Measurements from ENCODE around the gene POLR1A.

Gene POLR1A

DNA sequence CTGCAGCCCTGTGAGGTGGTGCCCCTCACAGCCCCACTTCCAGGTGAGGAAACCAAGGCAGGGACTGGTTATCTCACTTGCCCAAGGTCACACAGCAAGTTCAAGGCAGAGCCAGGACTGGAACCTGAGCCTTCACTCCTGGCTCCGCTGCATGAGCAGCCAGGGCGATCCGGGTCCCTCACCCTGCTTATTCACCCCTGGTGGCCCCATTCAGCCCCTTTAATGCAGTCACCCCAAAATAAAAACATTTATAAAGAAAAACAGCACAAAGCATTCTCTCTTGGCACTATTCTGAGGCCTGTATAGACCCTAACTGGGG, 57.3 kb downstream of the POLR1A start:
- no peaks in the 10 kb centered on the region for H3K9me3 Mint-ChIP-seq
- no peak overlapping the region for H3K27ac Mint-ChIP-seq
- no peaks in the 10 kb centered on the region for H3K4me1 Mint-ChIP-seq (ENCODE audit: low read depth in 2 of 2)
- peaks cover 21% of the 10 kb centered on the region for H3K36me3 Mint-ChIP-seq (ENCODE audit: insufficient read depth)
- H3K27me3 Mint-ChIP-seq = no peaks in the 10 kb centered on the region
- no peak for DNase-seq
- no peak overlapping the region for H3K4me3 Mint-ChIP-seq
- ATAC-seq (replicated peaks) = no peak

DNA sequence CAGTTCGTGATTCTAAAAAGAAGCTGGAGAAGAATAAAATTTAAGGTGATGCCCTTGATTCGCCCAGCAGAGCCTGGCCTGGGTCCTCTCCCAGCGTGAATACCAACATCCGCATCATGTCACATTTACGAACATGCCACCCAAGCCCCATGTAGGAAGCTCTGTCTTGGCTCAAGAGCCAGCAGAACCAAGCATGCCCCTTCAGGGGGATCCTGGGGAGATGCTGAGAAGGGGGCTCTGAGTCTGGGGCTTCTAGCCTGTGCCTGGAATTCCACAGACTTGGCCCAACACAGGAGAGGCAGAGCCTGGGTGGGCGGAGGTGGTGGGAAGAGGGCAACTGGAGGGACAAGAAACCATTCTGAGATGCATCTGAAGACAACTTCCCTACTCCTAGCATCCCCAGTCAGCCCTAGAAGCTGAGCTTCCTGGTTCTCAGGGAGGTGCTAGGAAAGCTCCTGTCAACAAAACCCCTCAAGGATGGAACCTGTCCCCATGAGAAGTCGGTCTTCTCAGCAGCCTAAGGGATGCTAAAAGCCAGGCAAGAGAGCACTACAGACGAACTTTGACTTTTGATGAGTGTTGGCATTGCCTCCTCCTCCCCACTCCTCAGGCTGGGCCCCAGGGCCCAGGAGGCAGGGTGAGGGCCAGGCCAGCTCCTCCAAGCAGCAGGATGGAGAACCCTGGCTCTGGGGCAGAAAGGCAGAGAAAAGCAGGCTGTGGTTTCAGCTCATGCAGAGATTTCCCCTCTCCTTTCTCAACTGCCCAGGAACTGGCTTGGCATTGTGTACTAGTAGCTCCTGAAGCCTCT, 57.9 kb downstream of the POLR1A start:
- Mint-ChIP-seq H3K4me3 (no peak overlapping the region), H3K27ac (peak overlapping the region; percentile 16 to 82), H3K36me3 (ENCODE audit: insufficient read depth) (peaks cover 25% of the 10 kb centered on the region), H3K27me3 (no peaks in the 10 kb centered on the region), H3K4me1 (ENCODE audit: low read depth in 2 of 2) (no peaks in the 10 kb centered on the region), H3K9me3 (no peaks in the 10 kb centered on the region)
- ATAC-seq (replicated peaks) (no peak), DNase-seq (no peak)

DNA sequence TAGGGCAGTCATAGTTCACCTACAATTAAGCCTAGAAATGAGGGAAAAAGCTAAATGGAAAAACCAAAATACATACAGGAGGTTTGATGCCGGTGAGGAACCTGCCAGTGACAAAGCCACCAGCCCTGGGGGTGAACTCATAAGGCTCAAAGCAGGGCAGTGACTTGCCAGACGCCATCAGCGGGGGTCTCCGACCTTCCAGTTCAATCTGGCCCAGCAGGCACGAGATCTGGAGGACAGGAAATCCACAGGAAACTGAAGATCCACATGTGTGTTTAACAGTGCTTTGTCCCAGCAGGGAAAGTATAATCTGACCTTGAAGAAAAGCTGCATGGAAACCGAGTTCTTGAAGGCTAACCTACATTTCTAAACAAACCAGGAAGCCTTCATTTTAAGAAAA, 60.1 kb downstream of the POLR1A start:
- ATAC-seq (replicated peaks) (no peak), DNase-seq (no peak)
- H3K4me3 Mint-ChIP-seq = no peak overlapping the region
- H3K36me3 Mint-ChIP-seq (ENCODE audit: insufficient read depth) = peaks cover 36% of the 10 kb centered on the region
- H3K9me3 Mint-ChIP-seq = no peaks in the 10 kb centered on the region
- peak overlapping the region; percentile 31 to 89 for H3K27ac Mint-ChIP-seq
- peaks cover 8 to 9% of the 10 kb centered on the region in 2 donors for H3K4me1 Mint-ChIP-seq (ENCODE audit: low read depth in 2 of 2)
- no peaks in the 10 kb centered on the region for H3K27me3 Mint-ChIP-seq

DNA sequence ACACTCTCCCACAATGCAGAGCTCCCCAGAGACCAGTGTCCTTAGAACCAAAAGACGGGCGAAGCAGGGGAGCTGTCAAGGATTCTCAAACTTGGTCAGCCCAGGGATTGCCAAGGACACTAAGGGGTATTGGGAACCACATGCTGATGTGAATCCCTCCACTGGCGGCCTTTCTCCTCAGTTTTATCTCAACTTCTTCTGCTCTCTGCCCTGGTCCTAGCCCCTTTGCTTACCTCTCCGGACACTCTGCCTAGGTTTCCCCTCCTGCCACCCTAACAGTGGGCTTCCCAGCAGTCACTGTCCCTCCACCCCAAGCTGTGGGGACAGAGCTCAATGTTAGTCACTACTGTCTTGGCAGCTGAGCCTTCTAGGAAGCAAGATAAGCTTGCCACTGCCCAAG, 61.1 kb downstream of the POLR1A start:
- DNase-seq (no peak), ATAC-seq (replicated peaks) (no peak)
- Mint-ChIP-seq H3K9me3 (no peaks in the 10 kb centered on the region), H3K4me1 (ENCODE audit: low read depth in 2 of 2) (peaks cover 12 to 14% of the 10 kb centered on the region in 2 donors), H3K27ac (peak overlapping the region in 1 of 2 donors; percentile 89), H3K36me3 (ENCODE audit: insufficient read depth) (peaks cover 39% of the 10 kb centered on the region), H3K27me3 (no peaks in the 10 kb centered on the region), H3K4me3 (no peak overlapping the region)

DNA sequence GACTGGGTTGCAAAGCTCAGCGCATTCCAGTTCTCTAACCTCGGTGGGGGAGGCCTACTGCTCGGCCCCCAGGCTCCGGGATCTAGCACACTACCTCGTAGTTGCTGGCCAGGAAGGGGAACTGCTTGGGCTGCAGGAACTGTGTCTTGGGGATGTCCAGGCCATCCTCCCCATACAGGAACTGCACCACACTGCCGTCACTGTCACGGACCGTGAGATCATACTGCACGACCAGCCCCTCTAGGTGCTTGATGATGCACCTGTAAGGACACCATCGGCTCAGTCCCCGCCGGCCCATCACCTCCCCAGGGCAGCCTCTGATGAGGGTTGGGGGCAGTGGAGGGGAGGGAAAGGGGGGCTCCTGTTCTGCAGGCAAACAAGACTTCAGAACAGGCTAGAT, 61.6 kb downstream of the POLR1A start:
- DNase-seq = no peak
- ATAC-seq (replicated peaks) = no peak
- Mint-ChIP-seq H3K27me3 (no peaks in the 10 kb centered on the region), H3K9me3 (no peaks in the 10 kb centered on the region), H3K4me3 (no peak overlapping the region), H3K36me3 (ENCODE audit: insufficient read depth) (peaks cover 39% of the 10 kb centered on the region), H3K27ac (peak overlapping the region in 1 of 2 donors; percentile 98), H3K4me1 (ENCODE audit: low read depth in 2 of 2) (peaks cover 18 to 20% of the 10 kb centered on the region in 2 donors)

DNA sequence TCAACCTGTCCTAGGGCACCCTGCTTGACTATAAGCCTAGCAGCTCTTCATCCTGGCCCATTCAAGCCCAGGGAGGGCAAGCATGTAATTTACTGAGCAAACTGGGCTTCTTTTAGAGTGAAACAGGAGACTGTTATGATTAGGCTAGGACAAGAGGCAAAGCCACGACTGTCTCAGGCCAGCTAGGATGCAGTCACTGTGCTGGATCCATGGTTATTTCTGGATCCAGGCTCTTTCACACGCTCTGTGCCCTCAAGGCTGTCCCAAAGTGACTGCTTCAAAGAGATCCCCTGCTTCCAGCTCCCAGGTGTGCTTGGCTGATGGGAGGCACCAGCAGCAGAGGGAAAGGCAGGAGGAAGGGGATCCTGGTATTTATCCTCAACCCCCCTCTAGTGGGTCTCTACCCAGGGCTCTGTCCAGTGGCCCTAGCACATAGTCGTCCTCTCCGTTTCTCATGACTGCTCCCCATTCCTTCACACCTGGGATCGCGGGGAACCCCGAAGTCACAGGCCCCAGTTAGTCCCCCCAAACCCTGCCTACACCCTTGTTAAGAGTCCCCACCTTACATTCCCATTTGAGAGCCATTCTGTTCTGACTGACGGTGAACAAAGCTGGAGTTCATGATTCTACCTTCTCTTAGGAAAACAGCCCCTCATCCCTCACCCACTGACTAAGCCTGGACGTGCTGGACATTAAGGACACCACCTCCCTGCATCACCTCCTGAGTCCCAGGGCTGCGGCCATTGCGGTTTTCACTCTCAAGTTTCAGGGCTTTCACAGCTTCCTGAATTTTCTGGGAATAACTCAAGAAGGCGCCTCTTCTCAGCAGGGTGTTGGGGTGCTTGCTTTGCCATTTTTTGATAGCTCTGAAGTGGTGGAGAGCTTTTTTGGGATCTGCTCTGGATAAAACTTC, 63.2 kb downstream of the POLR1A start:
- Mint-ChIP-seq H3K9me3 (no peaks in the 10 kb centered on the region), H3K36me3 (ENCODE audit: insufficient read depth) (peaks cover 47% of the 10 kb centered on the region), H3K4me1 (ENCODE audit: low read depth in 2 of 2) (peaks cover 33 to 34% of the 10 kb centered on the region in 2 donors), H3K27me3 (no peaks in the 10 kb centered on the region), H3K4me3 (no peak overlapping the region), H3K27ac (peak overlapping the region; percentile 98 to 99)
- no peak for DNase-seq
- ATAC-seq (replicated peaks) = no peak

DNA sequence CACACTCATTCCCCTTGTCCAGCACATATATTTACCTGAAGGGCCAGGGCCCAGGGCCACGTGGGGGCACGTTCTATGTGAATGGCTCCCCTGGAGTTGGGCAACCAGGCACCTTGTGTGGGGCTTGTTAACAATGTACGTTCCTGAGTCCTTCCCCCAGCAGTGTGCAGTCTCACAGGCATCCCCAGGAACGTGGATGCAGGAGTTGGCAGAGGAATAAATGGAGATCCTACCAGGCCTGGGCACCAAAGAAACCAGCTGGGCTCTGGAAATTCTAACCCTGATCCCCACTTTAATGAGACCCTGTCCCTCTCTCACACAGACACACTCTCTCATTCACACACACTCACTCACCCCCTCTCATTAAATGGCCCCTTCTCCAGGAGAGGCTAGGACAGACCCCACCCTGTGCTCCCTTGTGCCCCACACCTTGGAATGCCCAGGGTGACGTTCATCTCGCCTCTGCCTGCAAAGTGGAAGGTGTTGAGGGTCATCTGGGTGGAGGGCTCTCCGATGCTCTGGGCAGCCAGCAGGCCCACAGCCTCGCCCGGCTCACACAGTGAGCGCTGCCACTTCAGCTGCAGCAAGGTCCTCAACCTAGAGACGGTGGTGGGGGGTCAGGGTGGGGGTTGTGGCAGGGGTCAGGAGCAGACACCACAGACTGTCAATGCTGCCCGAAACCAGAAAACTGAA, 65.6 kb downstream of the POLR1A start:
- H3K27ac Mint-ChIP-seq = peak overlapping the region; percentile 98 to 99
- H3K4me1 Mint-ChIP-seq (ENCODE audit: low read depth in 2 of 2) = peaks cover 56 to 57% of the 10 kb centered on the region in 2 donors
- H3K36me3 Mint-ChIP-seq (ENCODE audit: insufficient read depth) = peaks cover 55% of the 10 kb centered on the region
- peak overlapping the region in 1 of 2 donors; percentile 5 for H3K4me3 Mint-ChIP-seq
- no peaks in the 10 kb centered on the region for H3K27me3 Mint-ChIP-seq
- ATAC-seq (replicated peaks) (no peak), DNase-seq (no peak)
- H3K9me3 Mint-ChIP-seq = no peaks in the 10 kb centered on the region

DNA sequence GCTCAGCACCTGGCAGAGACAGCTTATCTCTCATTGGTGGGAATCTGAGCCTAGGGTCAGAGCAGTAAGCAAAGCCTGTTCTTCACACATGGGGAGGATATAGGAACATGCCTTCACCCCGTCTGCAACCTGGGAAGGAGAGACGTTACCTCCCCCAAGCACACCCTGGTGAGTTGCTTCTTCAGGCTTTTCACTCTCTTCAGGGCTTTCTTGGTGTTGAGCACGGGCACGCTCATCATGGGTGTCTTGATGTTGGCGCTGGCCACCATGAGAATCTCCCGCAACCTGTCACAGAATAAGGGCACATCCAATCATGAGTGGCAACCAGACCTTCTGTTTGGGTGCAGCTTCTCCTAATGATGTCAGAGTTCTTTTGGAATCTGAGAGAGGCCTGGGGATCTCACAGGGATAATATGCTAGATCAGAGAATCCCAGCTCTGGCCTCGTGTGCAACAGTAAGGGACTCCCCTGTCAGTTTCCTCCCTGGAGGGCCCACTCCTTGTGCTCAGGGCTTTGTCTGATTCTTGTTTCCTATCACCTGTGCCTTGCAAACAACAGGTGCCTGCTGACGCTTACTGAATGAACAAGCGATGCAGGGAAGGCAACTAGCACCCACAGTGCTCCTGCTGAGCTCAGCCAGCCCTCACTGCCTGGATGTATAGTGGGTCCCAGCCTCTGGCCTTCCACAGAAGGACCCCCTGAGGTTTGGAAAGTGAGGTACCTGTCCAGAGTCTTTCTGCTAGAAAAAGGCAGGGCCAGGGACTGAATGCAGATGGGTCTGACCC, 66.3 kb downstream of the POLR1A start:
- DNase-seq = no peak
- peaks cover 57% of the 10 kb centered on the region in 2 donors for H3K4me1 Mint-ChIP-seq (ENCODE audit: low read depth in 2 of 2)
- peak overlapping the region in 1 of 2 donors; percentile 79 for H3K4me3 Mint-ChIP-seq
- no peaks in the 10 kb centered on the region for H3K27me3 Mint-ChIP-seq
- peak overlapping the region; percentile 98 to 99 for H3K27ac Mint-ChIP-seq
- H3K9me3 Mint-ChIP-seq = no peaks in the 10 kb centered on the region
- peaks cover 55% of the 10 kb centered on the region for H3K36me3 Mint-ChIP-seq (ENCODE audit: insufficient read depth)
- ATAC-seq (replicated peaks) = no peak

DNA sequence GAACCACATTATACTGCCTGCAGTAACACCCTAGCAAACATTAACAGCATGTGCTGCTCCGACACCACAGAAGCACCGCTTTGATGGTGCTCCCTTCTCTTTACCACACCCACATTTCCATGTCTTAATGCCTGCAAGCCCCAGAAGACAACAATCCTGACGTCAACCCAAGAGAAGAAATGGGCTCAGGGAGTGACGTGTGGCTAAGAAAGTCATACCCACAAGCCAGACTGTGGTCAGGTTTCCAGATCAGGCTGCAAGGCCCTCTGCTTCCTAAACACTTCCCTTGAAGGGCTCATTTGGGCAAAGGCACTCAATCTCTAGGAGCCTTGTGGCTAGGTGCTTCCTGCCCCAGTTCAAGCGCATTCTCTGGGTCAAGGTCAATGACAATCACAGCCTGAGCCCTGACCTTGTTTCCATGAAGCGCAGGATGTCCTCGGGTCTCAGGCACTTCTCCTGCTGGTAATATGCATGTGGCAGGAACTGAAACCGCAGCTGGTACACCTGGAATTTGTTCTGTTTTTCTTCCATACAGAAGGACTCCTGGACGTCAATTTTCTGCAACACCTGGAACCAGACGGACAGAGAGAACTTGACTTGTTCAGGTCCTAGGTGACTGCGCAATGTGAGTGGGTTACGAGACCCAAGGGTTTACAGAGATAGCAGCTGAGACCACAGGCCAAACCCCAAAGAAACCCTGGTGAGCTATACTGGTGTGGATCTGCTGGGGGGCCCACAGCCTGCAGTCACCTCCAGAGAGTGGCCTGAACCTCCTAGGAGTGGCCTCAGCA, 67.2 kb downstream of the POLR1A start:
- Mint-ChIP-seq H3K4me3 (peak overlapping the region; percentile 79 to 83), H3K9me3 (no peaks in the 10 kb centered on the region), H3K4me1 (ENCODE audit: low read depth in 2 of 2) (peaks cover 59 to 61% of the 10 kb centered on the region in 2 donors), H3K36me3 (ENCODE audit: insufficient read depth) (peaks cover 55% of the 10 kb centered on the region), H3K27me3 (no peaks in the 10 kb centered on the region), H3K27ac (peak overlapping the region; percentile 98 to 99)
- DNase-seq (peak; percentile 76 to 81 (median 79)), ATAC-seq (replicated peaks) (peak; percentile 69)

DNA sequence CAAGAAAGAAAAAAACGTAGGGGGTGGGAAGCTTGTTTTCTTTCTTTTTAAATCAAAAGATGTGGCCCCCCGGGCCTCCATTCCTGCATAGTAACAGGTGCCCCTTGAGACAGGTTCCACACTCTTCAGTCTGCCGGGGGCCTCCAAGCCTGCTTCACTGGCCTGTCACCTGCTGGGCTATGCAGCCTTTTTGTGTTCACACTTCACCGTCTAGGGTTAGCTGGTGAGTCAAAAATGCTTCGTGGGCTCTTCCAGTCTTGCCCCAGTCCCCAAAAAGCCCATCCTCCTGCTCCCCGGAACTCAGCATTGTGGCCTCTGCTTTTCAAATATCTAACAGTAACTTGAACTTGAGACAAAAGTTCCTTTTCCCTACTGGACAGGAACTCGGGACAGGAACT, 67.9 kb downstream of the POLR1A start:
- Mint-ChIP-seq H3K27me3 (no peaks in the 10 kb centered on the region), H3K36me3 (ENCODE audit: insufficient read depth) (peaks cover 55% of the 10 kb centered on the region)

DNA sequence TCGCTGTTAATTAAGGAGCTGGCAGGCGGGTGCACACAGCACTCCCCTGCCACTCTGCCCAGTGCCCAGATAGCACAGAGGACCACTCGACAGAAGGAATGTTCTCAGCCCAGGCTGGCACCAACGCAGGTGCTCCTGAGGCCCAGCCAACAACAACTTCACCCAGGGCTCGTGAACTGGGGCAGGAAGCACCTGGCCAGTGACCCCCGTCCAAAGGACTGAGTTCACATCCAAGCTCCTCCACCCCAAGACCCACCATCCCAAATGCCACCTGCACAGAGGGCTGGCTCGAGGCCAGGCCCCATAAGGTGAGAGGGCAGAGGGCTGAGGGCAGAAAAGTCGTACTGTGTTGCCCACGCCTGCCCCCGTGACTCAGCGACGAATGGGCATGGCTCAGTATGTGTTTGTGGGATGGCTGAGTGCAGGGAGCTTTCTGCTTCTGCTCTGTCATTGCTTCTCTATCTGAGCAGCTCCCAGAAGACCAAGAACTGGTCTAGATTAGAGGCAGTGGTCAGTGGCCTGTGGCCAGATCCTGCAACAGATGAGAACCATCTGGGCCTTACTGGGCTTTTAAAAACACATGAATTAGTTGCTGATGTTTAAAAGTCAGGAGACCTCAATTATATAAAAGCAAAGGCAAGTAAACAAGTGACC, 68.4 kb downstream of the POLR1A start:
- ATAC-seq (replicated peaks) (peak; percentile 12), DNase-seq (peak; percentile 31 to 47 (median 35))
- peaks cover 59 to 61% of the 10 kb centered on the region in 2 donors for H3K4me1 Mint-ChIP-seq (ENCODE audit: low read depth in 2 of 2)
- H3K36me3 Mint-ChIP-seq (ENCODE audit: insufficient read depth) = peaks cover 53% of the 10 kb centered on the region
- H3K4me3 Mint-ChIP-seq = peak overlapping the region; percentile 79 to 83
- H3K9me3 Mint-ChIP-seq = no peaks in the 10 kb centered on the region
- peak overlapping the region; percentile 98 to 99 for H3K27ac Mint-ChIP-seq
- no peaks in the 10 kb centered on the region for H3K27me3 Mint-ChIP-seq

More for the DNA sequence above, 67.9 kb downstream of the POLR1A start:
- H3K9me3 Mint-ChIP-seq = no peaks in the 10 kb centered on the region
- H3K27ac Mint-ChIP-seq = peak overlapping the region; percentile 98 to 99
- peak overlapping the region; percentile 79 to 83 for H3K4me3 Mint-ChIP-seq
- H3K4me1 Mint-ChIP-seq (ENCODE audit: low read depth in 2 of 2) = peaks cover 59 to 61% of the 10 kb centered on the region in 2 donors
- DNase-seq (peak in 2 of 3 experiments; percentile 27 to 34), ATAC-seq (replicated peaks) (peak; percentile 16)

All from effector memory CD8-positive, alpha-beta T cell (primary cell).